K562 (cell line): ENCODE results near the gene IFRD1. TPM values are rescaled to one million over a fixed set of nuclear protein-coding genes. Genes with fewer than 3 reads are reported as not detected.

Source experiments
- ADNP ChIP-seq: fragments of 200-800 bp; sonication (Bioruptor generic); IDR thresholded peaks from 2 replicates; pipeline ENCODE4 v1.6.1; 2016; ENCODE audit warnings: missing genetic modification characterization, missing compliant biosample characterization
- BDP1 ChIP-seq: IDR thresholded peaks from 3 replicates; pipeline ENCODE4 v1.6.1; 2011; ENCODE audit not compliant: insufficient read length, insufficient read depth
- ELF2 ChIP-seq: fragments of 250-450 bp; sonication (Bioruptor Pico); IDR thresholded peaks from 2 replicates; pipeline ENCODE4 v1.5.0; 2021; ENCODE audit warnings: mild to moderate bottlenecking
- GABPB1 ChIP-seq: sonication (generic); formaldehyde crosslinking; IDR thresholded peaks from 2 replicates; pipeline ENCODE4 v1.8.0; 2022; ENCODE audit warnings: mild to moderate bottlenecking, missing genetic modification reagents
- HEY1 ChIP-seq: fragments of 250-450 bp; sonication (Bioruptor Pico); IDR thresholded peaks from 2 replicates; pipeline ENCODE4 v1.5.0; 2020; ENCODE audit warnings: mild to moderate bottlenecking, moderate library complexity, borderline replicate concordance
- KLF13 ChIP-seq: fragments of 450-650 bp; IDR thresholded peaks from 2 replicates; pipeline ENCODE4 v1.6.1; 2016; ENCODE audit warnings: missing genetic modification characterization, low read depth, mild to moderate bottlenecking, missing compliant biosample characterization, moderate library complexity, borderline replicate concordance
- MBD2 ChIP-seq: sonication (generic); IDR thresholded peaks from 2 replicates; pipeline ENCODE4 v1.6.1; 2016; ENCODE audit warnings: low read depth, borderline replicate concordance
- NFATC3 ChIP-seq: fragments of 450-650 bp; IDR thresholded peaks from 2 replicates; pipeline ENCODE4 v1.6.1; 2017; ENCODE audit warnings: mild to moderate bottlenecking
- NFYB ChIP-seq: IDR thresholded peaks from 2 replicates; pipeline ENCODE4 v1.6.1; 2011; ENCODE audit warnings: mild to moderate bottlenecking, moderate library complexity; ENCODE audit not compliant: insufficient read length; ENCODE audit errors: extremely low read depth
- PHF8 ChIP-seq: fragments of 200-600 bp; sonication (generic); IDR thresholded peaks from 2 replicates; pipeline ENCODE4 v1.6.1; 2012; ENCODE audit warnings: mixed run types, mild to moderate bottlenecking, inconsistent platforms, low read length, moderate library complexity, borderline replicate concordance
- POLR2AphosphoS5 ChIP-seq: IDR thresholded peaks from 2 replicates; pipeline ENCODE4 v1.6.1; 2011; ENCODE audit warnings: mild to moderate bottlenecking, low read depth, low read length, moderate library complexity; ENCODE audit not compliant: control insufficient read depth, insufficient read depth
- SMAD2 ChIP-seq: fragments of 150-350 bp; IDR thresholded peaks from 2 replicates; pipeline ENCODE4 v1.6.1; 2014; ENCODE audit warnings: low read depth, mild to moderate bottlenecking, low read length
- ZBTB17 ChIP-seq: fragments of 450-650 bp; formaldehyde crosslinking; IDR thresholded peaks from 2 replicates; pipeline ENCODE4 v1.4.0; 2020; ENCODE audit warnings: mild to moderate bottlenecking
- ZC3H11A ChIP-seq: IDR thresholded peaks from 2 replicates; pipeline ENCODE4 v1.6.1; 2012; ENCODE audit warnings: low read depth, low read length, improper control_type of control experiment
- ZNF263 ChIP-seq: sonication (generic); formaldehyde crosslinking; IDR thresholded peaks from 2 replicates; pipeline ENCODE4 v1.8.0; 2022; ENCODE audit warnings: mild to moderate bottlenecking, missing genetic modification reagents, borderline replicate concordance
- ZNF408 ChIP-seq: fragments of 250-450 bp; sonication (Bioruptor Pico); IDR thresholded peaks from 2 replicates; pipeline ENCODE4 v1.4.0; 2020; ENCODE audit warnings: low read depth, mild to moderate bottlenecking, moderate library complexity
- ZNF431 ChIP-seq: sonication (generic); formaldehyde crosslinking; IDR thresholded peaks from 2 replicates; pipeline ENCODE4 v1.8.0; 2022; ENCODE audit warnings: mild to moderate bottlenecking, missing genetic modification reagents
- ZNF561 ChIP-seq: fragments of 450-650 bp; formaldehyde crosslinking; conservative IDR thresholded peaks from 2 replicates; pipeline ENCODE4 v1.4.0; 2020; ENCODE audit warnings: mild to moderate bottlenecking, moderate library complexity
- ZNF77 ChIP-seq: fragments of 250-450 bp; sonication (Bioruptor Pico); IDR thresholded peaks from 2 replicates; pipeline ENCODE4 v1.5.0; 2020
- ZNF780A ChIP-seq: fragments of 250-450 bp; sonication (Bioruptor Pico); IDR thresholded peaks from 2 replicates; pipeline ENCODE4 v1.5.0; 2021; ENCODE audit warnings: mild to moderate bottlenecking
- polyA plus RNA-seq, 8 experiments: library from polyadenylated mRNA; depleted of rRNA in 4 of 8; stranded (reverse) in 5 of 8; unstranded in 3 of 8; fragments of >200 nt; fragmentation: Nextera tagmentation in 2 of 8; fragmentation: Illumina TruSeq in 1 of 8; extraction: Ambion mirVana in 2 of 8; extraction: Trizol in 1 of 8; gene quantifications; 2 replicates each; pipeline versions ENCODE4 v1.2.1 to v1.2.3, GENCODE V29; 2011 to 2014; ENCODE audit warnings: inconsistent platforms in 1 of 8, missing spikeins in 1 of 8
- total RNA-seq, 7 experiments: library from RNA; depleted of rRNA in 6 of 7; stranded (reverse); fragments of >200 nt in 6 of 7; fragmentation: Illumina TruSeq in 2 of 7; extraction: Trizol in 2 of 7; gene quantifications; 2 replicates each; pipeline versions ENCODE4 v1.2.1 to v1.2.3, GENCODE V29; 2011 to 2021; ENCODE audit warnings: low replicate concordance in 1 of 7
- TF ChIP-seq, protein P1 (sequence below): fragments of 200-400 bp; formaldehyde crosslinking; IDR thresholded peaks from 2 replicates; pipeline ENCODE4 v1.6.1; 2017; ENCODE audit warnings: mild to moderate bottlenecking, low read depth, low read length, moderate library complexity
- TF ChIP-seq, protein P2 (sequence below): fragments of 250-450 bp; sonication (Bioruptor Pico); IDR thresholded peaks from 2 replicates; pipeline ENCODE4 v1.4.0; 2020; ENCODE audit warnings: mild to moderate bottlenecking, moderate library complexity

Gene IFRD1
- total and polyA plus RNA-seq, 9 of the 15 experiments (the other 6 are each of a cell fraction or from before 2014, with no cell fraction given) = 27.6 to 81.8 (median 68.1) TPM

DNA sequence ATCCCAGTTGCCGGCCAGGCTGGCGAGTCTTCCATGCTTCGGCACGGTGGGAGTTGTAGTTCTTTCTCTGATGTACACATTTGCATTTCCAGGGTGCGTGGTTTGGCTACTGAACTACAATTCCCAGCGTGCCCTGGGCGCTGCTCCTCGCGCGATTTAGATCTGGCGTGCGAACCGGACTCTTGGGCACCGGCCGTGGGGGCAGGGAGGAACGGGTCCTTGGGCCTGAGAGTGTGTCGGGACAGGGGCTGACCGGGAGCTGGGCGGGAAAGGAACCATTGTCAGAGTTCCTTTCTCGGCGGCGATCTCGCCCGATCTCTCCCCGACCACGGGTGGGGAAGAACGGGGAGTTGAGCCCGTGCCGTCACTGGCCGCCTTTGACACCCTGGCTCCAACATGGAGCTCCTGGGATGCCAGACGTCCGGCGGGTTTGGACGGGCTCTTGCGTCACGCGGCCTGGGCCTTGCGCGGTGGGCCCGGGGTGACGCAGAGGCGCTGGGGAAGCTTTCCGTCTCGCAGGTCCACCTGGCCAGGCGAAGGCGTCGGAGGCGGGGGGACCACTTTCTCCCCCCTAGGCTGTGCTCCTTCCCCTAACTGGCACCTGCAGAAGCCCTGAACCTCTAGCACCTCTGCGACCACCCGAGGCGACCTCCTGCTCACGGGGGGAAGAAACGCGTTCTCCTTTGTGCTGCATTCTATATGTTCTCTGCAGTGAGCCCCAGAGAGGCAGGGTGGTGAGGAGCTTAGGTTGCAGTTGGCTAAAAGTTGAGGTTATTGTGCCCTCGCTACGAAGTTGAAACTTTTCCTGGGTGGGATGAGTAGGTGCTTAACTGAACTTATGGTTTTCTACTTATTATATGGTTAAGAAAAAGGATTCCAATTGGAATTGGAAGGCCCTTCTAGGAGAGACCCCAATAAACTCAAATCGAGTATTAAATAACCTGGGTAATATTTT lies 824 bp downstream of the IFRD1 start (continued):
- no peak for TF ChIP-seq KLF13 (tag)
- TF ChIP-seq ZNF431 = peak; percentile 71; the same call in 1 of the 2 replicates
- no peak; the same call in 1 of the 2 replicates for TF ChIP-seq ZNF561 (CRISPR knock-in tag)
- peak; percentile 60 for TF ChIP-seq PHF8
- TF ChIP-seq ZBTB17 (CRISPR knock-in tag) = peak; percentile 80; the same call in 1 of the 2 replicates
- TF ChIP-seq, protein P1, sequence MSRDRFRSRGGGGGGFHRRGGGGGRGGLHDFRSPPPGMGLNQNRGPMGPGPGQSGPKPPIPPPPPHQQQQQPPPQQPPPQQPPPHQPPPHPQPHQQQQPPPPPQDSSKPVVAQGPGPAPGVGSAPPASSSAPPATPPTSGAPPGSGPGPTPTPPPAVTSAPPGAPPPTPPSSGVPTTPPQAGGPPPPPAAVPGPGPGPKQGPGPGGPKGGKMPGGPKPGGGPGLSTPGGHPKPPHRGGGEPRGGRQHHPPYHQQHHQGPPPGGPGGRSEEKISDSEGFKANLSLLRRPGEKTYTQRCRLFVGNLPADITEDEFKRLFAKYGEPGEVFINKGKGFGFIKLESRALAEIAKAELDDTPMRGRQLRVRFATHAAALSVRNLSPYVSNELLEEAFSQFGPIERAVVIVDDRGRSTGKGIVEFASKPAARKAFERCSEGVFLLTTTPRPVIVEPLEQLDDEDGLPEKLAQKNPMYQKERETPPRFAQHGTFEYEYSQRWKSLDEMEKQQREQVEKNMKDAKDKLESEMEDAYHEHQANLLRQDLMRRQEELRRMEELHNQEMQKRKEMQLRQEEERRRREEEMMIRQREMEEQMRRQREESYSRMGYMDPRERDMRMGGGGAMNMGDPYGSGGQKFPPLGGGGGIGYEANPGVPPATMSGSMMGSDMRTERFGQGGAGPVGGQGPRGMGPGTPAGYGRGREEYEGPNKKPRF = no peak
- TF ChIP-seq ZNF77 (CRISPR knock-in tag) = no peak
- no peak for TF ChIP-seq ZC3H11A
- no peak for TF ChIP-seq HEY1 (CRISPR knock-in tag)
- no peak for TF ChIP-seq BDP1
- peak; percentile 16; the same call in 1 of the 2 replicates for TF ChIP-seq ELF2 (CRISPR knock-in tag)
- TF ChIP-seq NFYB = no peak
- TF ChIP-seq, protein P2, sequence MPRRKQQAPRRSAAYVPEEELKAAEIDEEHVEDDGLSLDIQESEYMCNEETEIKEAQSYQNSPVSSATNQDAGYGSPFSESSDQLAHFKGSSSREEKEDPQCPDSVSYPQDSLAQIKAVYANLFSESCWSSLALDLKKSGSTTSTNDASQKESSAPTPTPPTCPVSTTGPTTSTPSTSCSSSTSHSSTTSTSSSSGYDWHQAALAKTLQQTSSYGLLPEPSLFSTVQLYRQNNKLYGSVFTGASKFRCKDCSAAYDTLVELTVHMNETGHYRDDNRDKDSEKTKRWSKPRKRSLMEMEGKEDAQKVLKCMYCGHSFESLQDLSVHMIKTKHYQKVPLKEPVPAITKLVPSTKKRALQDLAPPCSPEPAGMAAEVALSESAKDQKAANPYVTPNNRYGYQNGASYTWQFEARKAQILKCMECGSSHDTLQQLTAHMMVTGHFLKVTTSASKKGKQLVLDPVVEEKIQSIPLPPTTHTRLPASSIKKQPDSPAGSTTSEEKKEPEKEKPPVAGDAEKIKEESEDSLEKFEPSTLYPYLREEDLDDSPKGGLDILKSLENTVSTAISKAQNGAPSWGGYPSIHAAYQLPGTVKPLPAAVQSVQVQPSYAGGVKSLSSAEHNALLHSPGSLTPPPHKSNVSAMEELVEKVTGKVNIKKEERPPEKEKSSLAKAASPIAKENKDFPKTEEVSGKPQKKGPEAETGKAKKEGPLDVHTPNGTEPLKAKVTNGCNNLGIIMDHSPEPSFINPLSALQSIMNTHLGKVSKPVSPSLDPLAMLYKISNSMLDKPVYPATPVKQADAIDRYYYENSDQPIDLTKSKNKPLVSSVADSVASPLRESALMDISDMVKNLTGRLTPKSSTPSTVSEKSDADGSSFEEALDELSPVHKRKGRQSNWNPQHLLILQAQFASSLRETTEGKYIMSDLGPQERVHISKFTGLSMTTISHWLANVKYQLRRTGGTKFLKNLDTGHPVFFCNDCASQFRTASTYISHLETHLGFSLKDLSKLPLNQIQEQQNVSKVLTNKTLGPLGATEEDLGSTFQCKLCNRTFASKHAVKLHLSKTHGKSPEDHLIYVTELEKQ (CRISPR knock-in tag) = no peak
- TF ChIP-seq ZNF408 (CRISPR knock-in tag) = no peak
- TF ChIP-seq SMAD2 = no peak
- TF ChIP-seq NFATC3 = no peak
- TF ChIP-seq ZNF263 (CRISPR knock-in tag) = peak; percentile 29; the same call in 1 of the 2 replicates
- peak; percentile 51 for TF ChIP-seq POLR2AphosphoS5
- TF ChIP-seq ZNF780A (CRISPR knock-in tag) = no peak
- no peak for TF ChIP-seq ADNP (tag)
- TF ChIP-seq MBD2 = no peak; the same call in 1 of the 2 replicates
- TF ChIP-seq GABPB1 (CRISPR knock-in tag) = peak; percentile 83
